ENCODE results near the gene SLC27A3.
A peak's percentile ranks its signal among the peaks of the same experiment; 100 is the strongest.

The SLC27A3 gene

DNA sequence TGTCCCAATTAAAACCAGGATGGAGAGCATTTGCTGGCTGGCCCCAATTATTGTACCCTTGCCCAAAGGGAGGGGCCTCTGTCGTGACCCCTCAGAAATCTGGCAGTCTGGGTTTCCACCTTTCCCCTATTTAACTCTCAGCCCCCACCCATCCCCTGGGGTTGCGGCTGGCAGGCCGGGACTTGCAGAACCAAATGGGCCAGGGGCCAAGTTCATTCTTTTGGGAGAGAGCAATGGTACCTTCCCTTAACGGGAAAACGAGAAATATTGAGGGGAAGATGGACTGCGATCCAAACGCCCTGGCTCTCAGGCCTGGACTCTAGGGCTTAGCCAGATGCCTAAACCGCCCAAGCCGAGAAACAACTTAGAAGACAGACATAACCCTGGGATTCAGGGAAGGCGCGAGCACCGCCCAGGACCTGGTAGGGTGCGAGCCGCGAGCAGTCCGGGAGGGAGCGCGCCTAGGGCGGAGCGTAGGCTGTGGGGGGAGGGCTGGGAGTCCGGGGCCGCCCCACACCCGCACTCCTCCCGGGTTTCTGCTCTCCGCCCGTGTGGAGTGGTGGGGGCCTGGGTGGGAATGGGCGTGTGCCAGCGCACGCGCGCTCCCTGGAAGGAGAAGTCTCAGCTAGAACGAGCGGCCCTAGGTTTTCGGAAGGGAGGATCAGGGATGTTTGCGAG, at the start of gene SLC27A3:
SLC27A3 (plus strand) TSS at position 628 of the 678 bp plus-strand sequence. CDS start 91 bp downstream, outside the sequence.
- DNase-seq, result no peak

GRCh38 chr1:153727463-153728304, 47.5 kb upstream of the SLC27A3 start, which contains the start of gene INTS3:
Gene INTS3 (plus strand): TSS chr1:153728050. CDS start chr1:153728635, 585 bp downstream.
- DNase-seq, result peak; percentile 94

DNA sequence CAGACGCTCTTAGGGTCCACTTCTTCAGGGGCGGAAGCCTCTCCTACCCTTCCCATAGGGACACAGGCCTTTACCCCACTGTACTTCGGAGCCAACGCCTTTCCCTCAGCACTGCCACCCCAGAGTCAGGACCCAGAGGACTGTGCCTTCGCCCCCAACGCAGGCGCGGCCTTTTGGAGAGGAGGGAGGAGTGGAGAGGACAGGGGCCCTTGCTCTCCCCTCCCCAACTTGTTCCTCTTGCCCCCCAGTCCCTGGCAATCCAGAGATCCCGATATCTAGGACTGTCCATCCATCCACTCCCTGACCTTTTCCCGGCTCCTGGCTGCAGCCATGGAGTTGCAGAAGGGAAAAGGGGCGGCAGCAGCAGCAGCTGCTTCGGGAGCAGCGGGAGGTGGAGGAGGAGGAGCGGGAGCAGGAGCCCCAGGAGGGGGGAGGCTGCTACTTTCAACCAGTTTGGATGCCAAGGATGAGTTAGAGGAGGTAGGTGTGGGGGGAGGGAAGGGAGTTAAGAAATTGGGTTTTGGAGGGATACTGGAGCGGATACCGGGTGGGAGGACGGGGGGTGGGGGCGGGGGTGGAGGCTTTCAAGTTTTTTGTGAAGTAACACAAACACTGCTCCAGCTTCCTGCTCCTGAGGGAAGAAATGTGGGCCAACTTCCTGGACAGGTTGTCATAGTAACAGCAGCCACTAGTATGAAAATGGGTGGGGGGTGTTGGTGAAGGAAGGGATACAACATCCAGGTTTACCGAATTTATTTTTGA, 46.7 kb upstream of the SLC27A3 start:
- no peak for DNase-seq

- no peak for DNase-seq
Measured at GRCh38 chr1:153730468-153730988, 44.7 kb upstream of the SLC27A3 start.

GRCh38 chr1:153733970-153734369, 41.2 kb upstream of the SLC27A3 start:
- DNase-seq, result no peak

- no peak for DNase-seq
Measured at GRCh38 chr1:153734396-153735089, 40.7 kb upstream of the SLC27A3 start.

- no peak for DNase-seq
Measured at GRCh38 chr1:153735090-153735420, 40.2 kb upstream of the SLC27A3 start.

DNA sequence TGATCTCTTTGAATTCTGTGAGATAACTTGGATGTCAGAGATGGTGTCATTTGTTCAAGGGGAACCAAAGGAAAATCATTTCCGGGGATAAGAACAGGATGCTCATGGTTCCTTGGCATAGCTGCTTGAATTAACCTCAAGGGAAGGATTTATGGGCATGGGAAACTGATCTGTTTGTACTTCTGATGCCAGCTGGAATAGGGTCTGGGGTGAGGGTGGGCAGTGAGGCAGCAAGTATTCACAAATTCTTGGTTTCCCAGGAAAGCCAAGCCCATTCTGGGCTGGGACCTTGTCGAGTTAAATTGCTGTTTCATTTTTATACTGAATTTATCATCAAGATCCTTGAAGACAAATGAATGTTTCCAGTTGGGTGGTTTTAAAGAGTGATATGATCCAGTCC, 33.2 kb upstream of the SLC27A3 start:
- no peak for DNase-seq

GRCh38 chr1:153742411-153743142, 32.6 kb upstream of the SLC27A3 start:
- no peak for DNase-seq

DNA sequence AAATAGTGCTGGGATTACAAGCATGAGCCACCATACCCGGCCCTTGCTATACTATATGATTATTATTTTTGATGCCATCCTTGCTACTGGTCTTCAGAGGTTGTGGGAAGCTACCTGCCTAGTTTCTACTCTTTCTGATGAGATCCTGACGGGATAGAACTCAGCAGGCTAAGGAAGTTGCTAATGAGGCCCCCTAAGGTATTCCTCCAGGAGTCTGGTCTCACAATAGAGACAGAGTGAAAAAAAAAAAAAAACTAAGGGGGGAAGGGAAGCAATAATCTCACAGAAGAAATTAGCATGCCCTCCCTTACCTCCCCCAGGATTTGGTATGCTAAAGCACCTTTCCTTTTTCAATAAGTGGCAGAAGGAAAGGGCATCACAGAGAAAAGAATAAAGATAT, 29.8 kb upstream of the SLC27A3 start:
- DNase-seq, result no peak

DNA sequence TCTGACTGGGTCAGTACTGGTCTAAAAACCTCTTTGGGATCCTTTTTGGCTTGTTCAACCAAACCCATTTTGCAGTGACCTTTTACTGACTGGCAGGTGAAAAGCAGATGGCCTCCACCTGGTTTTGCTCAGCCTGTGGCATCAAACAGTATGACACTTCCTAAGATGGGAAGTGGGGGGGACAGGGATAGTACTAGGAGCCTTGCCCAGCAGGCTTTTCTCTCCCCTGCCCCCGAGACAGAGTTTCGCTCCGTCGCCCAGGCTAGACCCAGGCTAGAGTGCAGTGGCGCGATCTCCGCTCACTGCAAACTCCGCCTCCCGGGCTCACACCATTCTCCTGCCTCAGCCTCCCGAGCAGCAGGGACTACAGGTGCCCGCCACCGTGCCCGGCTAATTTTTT, 29.0 kb upstream of the SLC27A3 start:
- no peak for DNase-seq

DNA sequence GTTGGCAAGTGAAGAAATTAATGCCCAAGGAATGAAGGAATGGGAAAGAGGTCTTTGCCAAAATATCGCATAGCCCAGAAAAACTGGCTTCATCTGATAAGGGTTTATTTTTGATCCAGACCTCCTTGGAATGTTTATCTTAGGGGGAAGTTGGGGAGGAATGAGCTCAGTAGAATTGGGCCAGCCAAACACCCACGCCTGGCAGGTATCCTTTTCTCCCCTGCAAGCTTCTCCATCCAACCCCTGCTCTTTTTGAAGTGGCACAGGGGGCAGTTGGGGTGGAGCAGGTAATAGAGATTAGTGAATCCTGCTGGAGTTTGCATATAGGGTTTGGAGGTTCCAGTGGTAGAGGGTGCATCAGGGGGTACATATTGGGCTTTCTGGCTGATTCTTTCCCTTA, 26.3 kb upstream of the SLC27A3 start:
- DNase-seq, result no peak

DNA sequence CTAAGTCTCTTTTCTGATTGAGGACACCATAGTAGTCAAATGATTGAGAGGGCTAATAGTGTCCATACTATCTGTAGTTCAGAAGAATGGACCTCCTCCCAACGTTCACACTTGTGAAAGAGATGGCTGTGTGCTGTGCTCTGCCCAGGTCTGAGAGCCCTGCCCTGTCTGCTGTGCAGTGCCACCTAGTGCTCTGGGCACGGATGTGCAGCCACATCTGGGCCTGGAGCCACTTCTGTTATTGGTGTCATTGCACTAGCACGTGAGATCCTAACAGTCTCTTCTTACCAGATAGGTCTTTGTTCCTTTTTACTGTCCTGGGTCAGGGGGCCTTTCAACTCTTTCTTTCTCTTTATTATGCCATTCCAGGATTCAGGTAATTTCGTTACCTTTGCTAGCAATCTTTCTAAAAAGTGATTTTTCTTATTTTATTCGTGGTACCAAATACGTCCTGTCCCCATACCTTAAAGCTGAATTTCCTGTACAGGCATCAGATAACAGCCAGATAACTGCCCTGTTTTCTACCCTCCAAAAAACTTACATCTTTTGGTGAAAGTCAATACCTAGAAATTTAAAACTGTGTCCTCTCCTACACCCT, 25.7 kb upstream of the SLC27A3 start:
- DNase-seq, result no peak

DNA sequence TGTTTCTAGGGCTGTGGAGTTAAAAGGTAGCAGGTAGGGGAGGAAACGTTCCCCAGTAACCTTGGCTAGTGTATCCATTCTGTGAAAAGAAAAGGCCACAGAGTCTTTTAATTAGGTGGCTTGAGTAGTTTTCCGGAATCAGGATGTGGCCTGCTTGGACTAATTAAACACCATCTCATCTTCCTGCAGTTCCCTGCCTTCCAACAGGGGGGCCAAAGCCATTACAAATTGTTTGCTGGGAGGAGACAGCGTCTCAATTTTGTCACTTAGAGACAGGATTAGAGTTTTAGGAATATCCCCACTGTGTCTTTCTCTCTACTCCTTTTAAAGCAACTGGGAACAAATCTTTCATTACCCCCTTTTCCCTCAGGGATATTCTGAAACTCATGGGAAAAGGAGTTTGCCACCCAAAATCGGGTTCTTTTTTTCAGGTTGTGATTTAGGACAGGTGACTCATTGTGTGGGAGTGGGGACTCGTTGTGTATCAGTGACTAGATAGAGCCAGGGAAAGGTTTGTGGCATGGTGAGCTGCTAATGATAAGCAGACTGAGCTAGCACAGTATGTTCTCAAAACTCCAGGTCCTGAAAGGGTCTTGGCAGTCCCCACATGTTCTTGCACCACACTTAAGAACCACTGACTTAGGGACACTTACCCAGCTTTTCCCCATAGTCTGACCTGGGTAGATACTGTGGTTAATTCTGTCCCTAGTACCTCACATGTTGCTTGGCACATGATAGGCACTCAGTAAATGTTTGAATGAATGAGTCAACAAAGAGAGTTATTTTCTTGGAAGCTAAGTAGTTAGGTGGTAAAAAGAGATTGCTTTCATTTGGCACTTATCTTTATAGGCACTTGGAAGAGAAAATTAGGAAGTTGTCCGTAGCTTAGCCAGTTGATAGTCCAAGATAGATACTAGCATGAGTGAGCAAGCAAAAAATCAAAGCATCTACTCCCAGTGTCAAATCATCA, 24.9 kb upstream of the SLC27A3 start:
- DNase-seq, result no peak

DNA sequence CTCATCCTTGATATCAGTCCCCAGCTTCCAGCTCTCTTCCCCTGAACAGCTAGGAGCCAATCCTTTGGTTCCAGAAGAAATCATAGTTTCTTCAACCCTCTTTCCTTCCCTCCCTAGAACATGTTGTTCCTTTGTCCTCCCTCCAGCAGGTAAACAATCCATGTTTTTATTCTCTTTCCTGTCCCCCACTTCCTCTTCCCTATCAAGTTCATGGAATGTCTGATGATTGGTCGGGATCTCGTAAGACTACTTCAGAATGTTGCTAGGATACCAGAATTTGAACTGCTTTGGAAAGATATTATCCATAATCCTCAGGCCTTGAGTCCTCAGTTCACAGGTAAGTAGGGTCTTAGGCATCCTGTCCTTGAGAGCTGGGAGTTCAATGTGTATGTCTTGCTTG, 23.1 kb upstream of the SLC27A3 start:
- no peak for DNase-seq

DNA sequence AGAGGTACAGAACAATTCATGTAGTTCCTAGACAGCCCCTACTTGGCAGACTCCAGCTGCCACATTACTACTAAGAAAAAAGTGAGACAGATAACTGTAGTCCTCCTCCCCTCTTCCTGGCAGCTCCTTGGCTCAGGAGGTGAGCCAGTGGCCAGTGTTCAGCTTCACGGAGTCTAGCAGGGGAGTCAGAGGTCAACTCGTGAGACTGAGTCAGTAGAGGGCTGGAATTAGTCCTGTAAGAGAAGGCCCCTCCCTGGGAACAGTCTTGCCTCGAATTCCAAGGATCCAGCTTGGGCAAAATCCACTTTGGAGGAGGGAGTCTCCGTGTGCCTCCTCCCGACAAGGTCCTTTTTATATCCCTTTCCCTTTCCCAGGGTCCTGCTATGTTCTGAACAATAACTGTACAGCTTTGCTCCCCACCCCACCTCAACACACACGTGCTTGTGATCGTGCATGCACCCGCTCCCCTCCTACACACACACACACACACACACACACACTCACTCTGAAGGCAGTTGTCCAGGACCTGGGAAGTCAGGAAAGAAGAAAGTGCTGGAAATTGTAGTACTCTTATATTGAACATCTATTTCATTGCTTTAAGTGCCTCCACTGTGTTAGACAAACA, 22.5 kb upstream of the SLC27A3 start:
- DNase-seq, result no peak

DNA sequence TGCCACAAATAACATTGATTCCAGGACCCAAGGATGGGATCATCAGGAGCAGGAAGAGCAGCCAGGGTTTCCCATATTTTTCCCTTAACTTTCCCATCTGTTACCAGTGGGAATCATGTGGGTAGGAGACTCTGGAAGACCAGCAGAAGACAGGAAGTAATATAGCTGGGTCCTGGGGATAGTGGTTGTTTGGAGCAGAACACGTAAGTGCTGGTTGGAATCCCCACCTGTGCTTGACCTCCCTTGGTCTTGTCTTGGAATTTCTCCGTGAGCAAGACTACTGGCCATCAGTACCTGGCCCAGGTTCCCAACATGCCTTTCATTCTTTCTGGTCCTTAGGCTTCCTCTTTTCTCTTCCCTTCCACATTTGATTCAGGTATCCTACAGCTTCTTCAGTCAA, 20.9 kb upstream of the SLC27A3 start:
- no peak for DNase-seq

DNA sequence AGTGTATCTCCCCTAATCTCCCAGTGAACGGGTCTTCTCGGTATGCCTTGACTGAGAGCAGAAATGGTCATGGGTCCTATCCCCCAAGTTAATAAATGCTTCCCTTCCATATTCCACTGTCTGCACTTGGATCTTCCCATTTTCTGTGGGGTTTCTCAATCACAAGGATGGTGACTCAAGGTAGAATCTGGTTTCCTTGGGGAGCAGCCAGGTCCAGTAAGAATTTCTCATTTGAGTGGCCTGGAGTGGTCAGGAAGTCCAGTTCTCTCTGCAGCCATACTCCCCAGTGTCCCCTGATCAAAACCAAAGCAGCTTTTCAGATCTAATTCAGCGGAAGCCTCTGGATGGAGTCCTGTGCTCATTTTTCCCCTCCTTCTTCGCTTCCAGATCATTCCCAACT, 14.8 kb upstream of the SLC27A3 start:
- no peak for DNase-seq

DNA sequence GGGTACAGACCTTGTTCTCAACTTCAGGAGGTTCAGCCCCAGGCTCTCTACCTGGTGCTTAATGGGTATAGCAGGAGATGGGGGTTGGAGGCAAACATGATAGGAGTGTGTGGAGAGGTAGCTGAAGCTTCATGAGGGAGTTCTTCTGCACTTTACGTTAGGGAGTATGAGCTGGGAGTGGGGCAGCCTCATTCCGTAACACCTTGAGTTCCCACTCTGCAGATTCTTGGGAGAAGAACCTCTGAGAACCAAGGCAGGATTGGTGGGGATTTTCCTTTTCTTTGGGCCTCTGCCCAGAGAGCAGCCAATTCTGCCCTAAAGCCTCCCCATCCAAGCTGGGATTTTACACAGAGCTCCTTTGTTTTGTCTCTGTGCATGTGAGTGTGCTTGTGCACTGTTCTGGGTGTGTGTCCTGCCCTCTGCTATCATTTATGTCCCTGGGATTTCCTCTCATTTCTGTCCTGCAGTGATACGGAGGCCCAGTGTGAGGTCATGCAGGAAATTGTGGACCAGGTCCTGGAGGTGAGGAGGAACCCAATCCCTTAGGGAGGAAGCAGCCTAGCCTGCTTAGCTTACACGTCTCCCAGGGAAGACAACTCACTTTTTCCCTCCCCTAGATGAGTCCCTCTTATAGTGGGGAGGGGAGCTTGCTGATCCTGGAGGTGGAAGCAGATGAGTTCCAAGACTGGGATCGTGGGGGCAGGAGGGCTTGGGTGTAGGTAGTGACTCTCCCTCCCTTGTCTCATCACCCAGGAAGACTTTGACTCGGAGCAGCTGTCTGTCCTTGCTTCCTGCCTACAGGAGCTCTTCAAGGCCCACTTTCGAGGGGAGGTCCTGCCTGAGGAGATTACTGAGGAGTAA, 11.6 kb upstream of the SLC27A3 start:
- no peak for DNase-seq

Data from GOT3 (cell line).